Adrenal gland (tissue), 12 donors: Measurements from ENCODE around the gene ATP5F1C. TPM values are rescaled to one million over a fixed set of nuclear protein-coding genes. Genes with fewer than 3 reads are reported as not detected.

Experiments used
- DNase-seq, 7 donors: peaks; one replicate each; pipeline ENCODE4 v3.0.0-alpha.2; 2019 to 2020
- H3K27ac ChIP-seq, 5 donors: fragments of 200-600 bp; sonication (generic) in 4 of 5; 1 replicate in 3 of 5; 2 replicates in 2 of 5; pipeline versions ENCODE4 v1.5.1 to v1.8.0; 2016 to 2020; ENCODE audit warnings: mild to moderate bottlenecking in 1 of 5
- H3K27me3 ChIP-seq: fragments of 200-600 bp; 2 replicates; pipeline ENCODE4 v1.8.0; 2021
- H3K36me3 ChIP-seq, 2 donors: fragments of 200-600 bp; replicated peaks in 1 of 2; 1 replicate in 1 of 2; 2 replicates in 1 of 2; pipeline versions ENCODE4 v1.5.1 to v1.8.0; 2018 to 2022
- H3K4me1 ChIP-seq, 2 donors: fragments of 200-600 bp; replicated peaks in 1 of 2; 1 replicate in 1 of 2; 2 replicates in 1 of 2; pipeline versions ENCODE4 v1.5.1 to v1.8.0; 2018 to 2021
- H3K4me3 ChIP-seq, 4 donors: fragments of 200-600 bp; sonication (generic) in 3 of 4; one replicate each; pipeline ENCODE4 v1.5.1; 2016 to 2018
- H3K9me3 ChIP-seq, 3 donors: fragments of 200-600 bp; sonication (generic) in 1 of 3; replicated peaks in 1 of 3; 1 replicate in 2 of 3; 2 replicates in 1 of 3; pipeline versions ENCODE4 v1.5.1 to v1.8.0; 2016 to 2021
- CTCF ChIP-seq, 6 experiments: fragments of 450-650 bp in 4 of 6; fragments of 200-600 bp in 2 of 6; sonication (generic) in 1 of 6; IDR thresholded peaks; 1 replicate in 5 of 6; 2 replicates in 1 of 6; pipeline versions ENCODE4 v1.5.1 to v1.8.0; 2016 to 2021; ENCODE audit warnings: antibody characterized with exemption in 6 of 6, mild to moderate bottlenecking in 2 of 6, moderate library complexity in 1 of 6
- POLR2A ChIP-seq, 2 donors: fragments of 450-650 bp; IDR thresholded peaks; one replicate each; pipeline ENCODE4 v1.6.1; 2017; ENCODE audit warnings: antibody characterized with exemption in 2 of 2, mild to moderate bottlenecking in 2 of 2, moderate library complexity in 1 of 2
- WGBS, 4 donors: extraction: QIAGEN DNeasy Blood & Tissue Kit in 2 of 4; methylation state at CpG; one replicate each; pipeline versions ENCODE4 v1.1.5 to v1.1.7; 2013 to 2017; 5-methylcytosine and 5-hydroxymethylcytosine counted together
- intact Hi-C, 2 donors: fragments of 100-400 bp; cut with DNase I; formaldehyde crosslinking; loops; one replicate each; pipeline versions ENCODE4 v1.14.1 to v1.15.0; 2022 to 2023
- polyA plus RNA-seq, 3 donors: library from polyadenylated mRNA; stranded (reverse); fragments of 200-250 nt in 2 of 3; fragments of 350-450 nt in 1 of 3; fragmentation: Illumina TruSeq in 1 of 3; extraction: RNeasy Lipid Tissue Mini Kit (QIAGEN cat#74804) in 1 of 3; gene quantifications; one replicate each; pipeline ENCODE4 v1.2.3, GENCODE V29; 2013 to 2014
- total RNA-seq, 9 donors: library from RNA; depleted of rRNA in 4 of 9; stranded (reverse); fragments of >200 nt in 4 of 9; fragments of 120-200 nt in 1 of 9; fragmentation: NEBNext Ultra II Directional in 1 of 9; extraction: Animal tissue kit (Norgen Biotek cat#: 25700) in 1 of 9; gene quantifications; one replicate each; pipeline versions ENCODE4 v1.1.0 to v1.2.4, GENCODE V29; 2013 to 2023
- donor health status: healthy with polysubstance abuse.
- donor health status: Bipolar disorder and iron deficiency.
- donor health status: DM: yes; HTN: yes; CAD: no.
- donor health status: DM: no; HTN: no; CAD: no.
- donor health status: DM: no; HTN: no; CAD: no.
- donor health status: DM: yes; HTN: yes; CAD: no.

ATP5F1C gene
- total and polyA plus RNA-seq, 12 donors = 453 to 1,397 (median 555) TPM

GRCh38 chr10:7756360-7756992, 31.5 kb upstream of the ATP5F1C start:
- H3K27me3 ChIP-seq = no peaks in the 10 kb centered on the region
- intact Hi-C loops = loop anchor here in 1 of 2 donors (10.0 kb wide), 1 partner anchor 58 kb away; the partner anchor contains the start of gene TAF3
- H3K27ac ChIP-seq = no peak overlapping the region
- H3K36me3 ChIP-seq = peaks cover 0 to 88% of the 10 kb centered on the region in 2 donors
- peak; percentile 38 to 72 (median 56) for DNase-seq
- H3K4me1 ChIP-seq = no peaks in the 10 kb centered on the region
- no peaks in the 10 kb centered on the region for H3K9me3 ChIP-seq
- peak; percentile 43 to 67 (median 51) for TF ChIP-seq CTCF (IDR thresholded peaks at IDR 0.05)
- TF ChIP-seq POLR2A (IDR thresholded peaks at IDR 0.05) = no peak
- H3K4me3 ChIP-seq = no peak overlapping the region
- WGBS, 4 donors = 49 to 61% (median 58%) methylated on average over 7 of the region's 7 CpGs

GRCh38 chr10:7763929-7764328, 24.0 kb upstream of the ATP5F1C start:
- Histone ChIP-seq H3K9me3 (no peaks in the 10 kb centered on the region), H3K36me3 (peaks cover 0 to 92% of the 10 kb centered on the region in 2 donors), H3K27me3 (no peaks in the 10 kb centered on the region), H3K4me1 (no peaks in the 10 kb centered on the region), H3K4me3 (no peak overlapping the region), H3K27ac (no peak overlapping the region)
- intact Hi-C loops = no loop called here
- no peak for DNase-seq
- TF ChIP-seq POLR2A (IDR thresholded peaks at IDR 0.05) = no peak
- TF ChIP-seq CTCF (IDR thresholded peaks at IDR 0.05) = no peak
- WGBS, 4 donors = 59 to 71% (median 68%) methylated on average over 5 of the region's 5 CpGs

- no peak for TF ChIP-seq POLR2A (IDR thresholded peaks at IDR 0.05)
- no peak for TF ChIP-seq CTCF (IDR thresholded peaks at IDR 0.05)
- no peaks in the 10 kb centered on the region for H3K9me3 ChIP-seq
- no peaks in the 10 kb centered on the region for H3K4me1 ChIP-seq
- no peaks in the 10 kb centered on the region for H3K27me3 ChIP-seq
- H3K27ac ChIP-seq = no peak overlapping the region
- intact Hi-C loops = no loop called here
- H3K36me3 ChIP-seq = peaks cover 0 to 82% of the 10 kb centered on the region in 2 donors
- no peak for DNase-seq
- WGBS, 4 donors = 86 to 90% (median 89%) methylated on average over 3 of the region's 3 CpGs
- H3K4me3 ChIP-seq = no peak overlapping the region
These were observed 21.7 kb upstream of the ATP5F1C start for GRCh38 chr10:7766241-7766640.

- TF ChIP-seq POLR2A (IDR thresholded peaks at IDR 0.05) (no peak), CTCF (IDR thresholded peaks at IDR 0.05) (no peak)
- no peaks in the 10 kb centered on the region for H3K4me1 ChIP-seq
- intact Hi-C loops = no loop called here
- WGBS, 4 donors = 90 to 94% (median 92%) methylated on average over 10 of the region's 10 CpGs
- H3K9me3 ChIP-seq = no peaks in the 10 kb centered on the region
- peaks cover 0 to 75% of the 10 kb centered on the region in 2 donors for H3K36me3 ChIP-seq
- no peak overlapping the region for H3K4me3 ChIP-seq
- no peaks in the 10 kb centered on the region for H3K27me3 ChIP-seq
- no peak overlapping the region for H3K27ac ChIP-seq
- no peak for DNase-seq
These were observed 20.8 kb upstream of the ATP5F1C start for GRCh38 chr10:7767209-7767608.
